HCT116 (cell line): ENCODE data around the gene APOL5. TPM values are rescaled to one million over a fixed set of nuclear protein-coding genes. Genes with fewer than 3 reads are reported as not detected.

ENCODE experiments used
- ATAC-seq: fragments of 200-7000 bp; cut with Tn5 transposase; 2 replicates; pipeline ENCODE4 v1.9.1; 2020; ENCODE audit warnings: mild to moderate bottlenecking, moderate library complexity
- BruUV-seq: library from RNA; stranded (reverse); fragments of 400-500 nt; replicated peaks from 2 replicates; lab custom pipeline; 2021; lab: Mats Ljungman, UMichigan
- CTCF ChIA-PET: fragments of 300-600 bp; sonication (Branson Sonifier 250); formaldehyde crosslinking; loops from one replicate; lab custom pipeline; 2021; ENCODE audit warnings: antibody characterized with exemption; lab: Charles Lee
- POLR2A ChIA-PET: fragments of 300-600, 350-600 bp; sonication (Branson Sonifier 250); formaldehyde crosslinking; loops from one replicate; lab custom pipeline; 2021; ENCODE audit warnings: antibody characterized with exemption; lab: Charles Lee
- RAD21 ChIA-PET, 2 experiments: fragments of 300-600 bp; sonication (Branson Sonifier 250); formaldehyde crosslinking; loops; one replicate each; lab custom pipeline; 2023; ENCODE audit warnings: low total read pairs in 2 of 2; ENCODE audit not compliant: uncharacterized antibody in 2 of 2, unreplicated experiment in 2 of 2, low non-redundant PET in 1 of 2; lab: Charles Lee
- DNase-seq: peaks from one replicate; pipeline ENCODE4 v3.0.0-alpha.2; 2010; ENCODE audit warnings: low read depth, low spot score
- H2AFZ ChIP-seq: fragments of 200-600 bp; shearing (Covaris generic), sonication (generic); 2 replicates; pipeline ENCODE4 v1.6.1; 2017; ENCODE audit warnings: low read depth, mixed run types, mixed read lengths, antibody characterized with exemption, low read length; ENCODE audit not compliant: poor library complexity, severe bottlenecking
- H3K27ac ChIP-seq: 2 replicates; pipeline ENCODE4 v1.5.1; 2012; ENCODE audit warnings: low read depth, low read length
- H3K27me3 ChIP-seq: fragments of 200-600 bp; sonication (generic); 2 replicates; pipeline ENCODE4 v1.6.1; 2016; ENCODE audit warnings: mixed run types, low read length, mixed read lengths; ENCODE audit not compliant: insufficient read depth
- H3K36me3 ChIP-seq, 2 experiments: fragments of 200-500 bp in 1 of 2; fragments of 200-600 bp in 1 of 2; sonication (Bioruptor generic) in 1 of 2; sonication (generic) in 1 of 2; 2 replicates each; pipeline versions ENCODE4 v1.5.1 to v1.6.1; 2014 to 2016; ENCODE audit warnings: low read length in 2 of 2, inconsistent platforms in 1 of 2, mixed read lengths in 1 of 2, mixed run types in 1 of 2; ENCODE audit not compliant: insufficient read depth in 2 of 2, control insufficient read depth in 1 of 2
- H3K4me1 ChIP-seq, 2 experiments: fragments of 200-600 bp in 1 of 2; sonication (generic) in 1 of 2; 2 replicates each; pipeline versions ENCODE4 v1.5.1 to v1.6.1; 2012 to 2017; ENCODE audit warnings: low read length in 2 of 2, inconsistent platforms in 1 of 2, mild to moderate bottlenecking in 1 of 2, mixed read lengths in 1 of 2, mixed run types in 1 of 2, moderate library complexity in 1 of 2; ENCODE audit not compliant: insufficient read depth in 2 of 2, control insufficient read depth in 1 of 2
- H3K4me2 ChIP-seq: fragments of 200-600 bp; sonication (generic); 2 replicates; pipeline ENCODE4 v1.6.1; 2017; ENCODE audit warnings: mixed run types, low read length, mixed read lengths
- H3K4me3 ChIP-seq, 2 experiments: fragments of 200-600 bp in 1 of 2; sonication (generic) in 1 of 2; replicated peaks in 1 of 2; 2 replicates each; pipeline ENCODE4 v1.5.1; 2011 to 2016; ENCODE audit warnings: low read length in 2 of 2, control low read depth in 1 of 2, low read depth in 1 of 2, mild to moderate bottlenecking in 1 of 2, mixed read lengths in 1 of 2, mixed run types in 1 of 2
- H3K79me2 ChIP-seq: fragments of 200-600 bp; sonication (generic); 2 replicates; pipeline ENCODE4 v1.6.1; 2017; ENCODE audit warnings: mild to moderate bottlenecking, mixed run types, low read length, moderate library complexity, mixed read lengths; ENCODE audit not compliant: insufficient read depth
- H3K9ac ChIP-seq: fragments of 200-600 bp; sonication (generic); 2 replicates; pipeline ENCODE4 v1.6.1; 2016; ENCODE audit warnings: low read length, mixed read lengths
- H3K9me2 ChIP-seq: fragments of 200-600 bp; sonication (generic), shearing (Covaris generic); 2 replicates; pipeline ENCODE4 v1.6.1; 2017; ENCODE audit warnings: mixed run types, mild to moderate bottlenecking, moderate library complexity; ENCODE audit not compliant: insufficient read depth
- H3K9me3 ChIP-seq, 2 experiments: fragments of 200-500 bp in 1 of 2; fragments of 200-600 bp in 1 of 2; sonication (Bioruptor generic) in 1 of 2; sonication (generic) in 1 of 2; 2 replicates each; pipeline ENCODE4 v1.6.1; 2014 to 2017; ENCODE audit warnings: low read length in 2 of 2, mixed read lengths in 2 of 2, inconsistent platforms in 1 of 2, low read depth in 1 of 2, mild to moderate bottlenecking in 1 of 2, mixed run types in 1 of 2, moderate library complexity in 1 of 2; ENCODE audit not compliant: control insufficient read depth in 1 of 2, insufficient read depth in 1 of 2
- H4K20me1 ChIP-seq: fragments of 200-600 bp; sonication (generic), shearing (Covaris generic); 2 replicates; pipeline ENCODE4 v1.6.1; 2017; ENCODE audit warnings: mixed run types, mild to moderate bottlenecking, moderate library complexity; ENCODE audit not compliant: insufficient read depth
- CTCF ChIP-seq, 3 experiments: fragments of 200-600 bp in 1 of 3; sonication (generic) in 1 of 3; IDR thresholded peaks in 2 of 3; conservative IDR thresholded peaks in 1 of 3; 2 replicates each; pipeline ENCODE4 v1.5.1; 2012 to 2017; ENCODE audit warnings: low read depth in 2 of 3, low read length in 2 of 3, antibody characterized with exemption in 1 of 3, borderline replicate concordance in 1 of 3, control low read depth in 1 of 3, mild to moderate bottlenecking in 1 of 3, mixed read lengths in 1 of 3, mixed run types in 1 of 3, moderate library complexity in 1 of 3; ENCODE audit not compliant: insufficient read depth in 1 of 3
- EGR1 ChIP-seq: IDR thresholded peaks from 2 replicates; pipeline ENCODE4 v1.6.1; 2012; ENCODE audit warnings: low read depth
- EZH2 ChIP-seq: fragments of 200-600 bp; sonication (generic); IDR thresholded peaks from 2 replicates; pipeline ENCODE4 v1.6.1; 2017; ENCODE audit warnings: antibody characterized with exemption, mixed run types
- EZH2phosphoT487 ChIP-seq: fragments of 200-600 bp; IDR thresholded peaks from 2 replicates; pipeline ENCODE4 v1.6.1; 2018; ENCODE audit warnings: antibody characterized with exemption, borderline replicate concordance
- JUND ChIP-seq: IDR thresholded peaks from 2 replicates; pipeline ENCODE4 v1.6.1; 2012
- POLR2AphosphoS5 ChIP-seq: IDR thresholded peaks from 2 replicates; pipeline ENCODE4 v1.6.1; 2011; ENCODE audit warnings: mild to moderate bottlenecking, low read depth, low read length, moderate library complexity
- SRF ChIP-seq: IDR thresholded peaks from 2 replicates; pipeline ENCODE4 v1.6.1; 2012; ENCODE audit warnings: low read depth
- TCF7L2 ChIP-seq: IDR thresholded peaks from 2 replicates; pipeline ENCODE4 v1.7.0; 2011; ENCODE audit warnings: borderline replicate concordance, inconsistent platforms; ENCODE audit not compliant: insufficient read depth, insufficient read length; ENCODE audit errors: extremely low read depth
- ZBTB33 ChIP-seq: IDR thresholded peaks from 2 replicates; pipeline ENCODE4 v1.6.1; 2011; ENCODE audit warnings: mild to moderate bottlenecking, low read length, moderate library complexity; ENCODE audit not compliant: insufficient replicate concordance; ENCODE audit errors: extremely low read depth
- ZFX ChIP-seq: fragments of 450-650 bp; IDR thresholded peaks from 2 replicates; pipeline ENCODE4 v1.6.1; 2017
- intact Hi-C: fragments of 100-400 bp; cut with micrococcal nuclease; formaldehyde crosslinking; loops from 2 replicates; pipeline ENCODE4 v1.10.0; 2022
- total RNA-seq: library from RNA; stranded (reverse); gene quantifications from one replicate; pipeline ENCODE4 v1.2.1, GENCODE V29; 2021; ENCODE audit not compliant: unreplicated experiment

APOL5 gene
- total RNA-seq, 1 experiment from 2014 or later, result not detected

GRCh38 chr22:35684732-35685131 lies 32.9 kb upstream of the APOL5 start (continued):
- no peak for TF ChIP-seq CTCF (IDR thresholded peaks at IDR 0.05 in 2 of 3, conservative IDR thresholded peaks at IDR 0.05 in 1 of 3; ENCODE audit: borderline replicate concordance in 1 of 3, insufficient read depth in 1 of 3, low read depth in 2 of 3, low read length in 2 of 3)
- no peak for TF ChIP-seq JUND

- TF ChIP-seq EGR1, result no peak
- no peak for TF ChIP-seq POLR2AphosphoS5
- no peak for TF ChIP-seq TCF7L2
- no peak for TF ChIP-seq JUND
- no peak for TF ChIP-seq EZH2
- no peak for TF ChIP-seq EZH2phosphoT487
- no peak for TF ChIP-seq ZBTB33
- no peak for TF ChIP-seq SRF
- no peak for TF ChIP-seq ZFX
- H3K79me2 ChIP-seq, result no peaks in the 10 kb centered on the region
- no peaks in the 10 kb centered on the region for H4K20me1 ChIP-seq
- no peaks in the 10 kb centered on the region; a peak in 1 of 4 replicates for H3K9me3 ChIP-seq
- no peaks in the 10 kb centered on the region for H3K36me3 ChIP-seq
- no TSS peak for BruUV-seq
- ChIA-PET CTCF (no interaction called here), RAD21 (no interaction called here), POLR2A (no interaction called here)
- intact Hi-C loops, result no loop called here
- ATAC-seq (no peak), DNase-seq (no peak)
- H2AFZ ChIP-seq, result no peak overlapping the region
- H3K27me3 ChIP-seq, result no peaks in the 10 kb centered on the region
- H3K4me2 ChIP-seq, result no peak overlapping the region
- no peak overlapping the region for H3K27ac ChIP-seq
- H3K9ac ChIP-seq, result no peak overlapping the region
- no peak overlapping the region for H3K4me3 ChIP-seq
- H3K9me2 ChIP-seq, result no peaks in the 10 kb centered on the region
- no peaks in the 10 kb centered on the region for H3K4me1 ChIP-seq
These were observed 31.9 kb upstream of the APOL5 start for GRCh38 chr22:35685731-35686130.
